ENCODE results near the gene TMEM143.

Gene TMEM143

DNA sequence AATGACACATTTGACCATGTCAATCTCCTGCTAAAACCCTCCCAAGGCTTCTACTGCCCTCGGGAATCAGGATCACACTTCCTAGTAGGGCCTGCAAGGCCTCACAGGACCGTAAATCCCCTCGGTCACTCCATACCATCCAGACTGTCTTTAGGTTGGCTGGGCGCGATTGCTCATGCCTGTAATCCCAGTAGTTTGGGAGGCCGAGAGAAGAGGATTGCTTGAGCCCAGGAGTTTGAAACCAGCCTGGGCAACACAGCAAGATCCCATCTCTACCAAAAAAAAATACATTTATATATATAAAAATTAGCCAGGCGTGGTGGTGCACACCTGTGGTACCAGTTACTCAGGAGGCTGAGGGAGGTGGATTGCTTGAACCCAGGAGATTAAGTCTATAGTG is 15.0 kb downstream of the TMEM143 start:
- TF ChIP-seq, protein P1, sequence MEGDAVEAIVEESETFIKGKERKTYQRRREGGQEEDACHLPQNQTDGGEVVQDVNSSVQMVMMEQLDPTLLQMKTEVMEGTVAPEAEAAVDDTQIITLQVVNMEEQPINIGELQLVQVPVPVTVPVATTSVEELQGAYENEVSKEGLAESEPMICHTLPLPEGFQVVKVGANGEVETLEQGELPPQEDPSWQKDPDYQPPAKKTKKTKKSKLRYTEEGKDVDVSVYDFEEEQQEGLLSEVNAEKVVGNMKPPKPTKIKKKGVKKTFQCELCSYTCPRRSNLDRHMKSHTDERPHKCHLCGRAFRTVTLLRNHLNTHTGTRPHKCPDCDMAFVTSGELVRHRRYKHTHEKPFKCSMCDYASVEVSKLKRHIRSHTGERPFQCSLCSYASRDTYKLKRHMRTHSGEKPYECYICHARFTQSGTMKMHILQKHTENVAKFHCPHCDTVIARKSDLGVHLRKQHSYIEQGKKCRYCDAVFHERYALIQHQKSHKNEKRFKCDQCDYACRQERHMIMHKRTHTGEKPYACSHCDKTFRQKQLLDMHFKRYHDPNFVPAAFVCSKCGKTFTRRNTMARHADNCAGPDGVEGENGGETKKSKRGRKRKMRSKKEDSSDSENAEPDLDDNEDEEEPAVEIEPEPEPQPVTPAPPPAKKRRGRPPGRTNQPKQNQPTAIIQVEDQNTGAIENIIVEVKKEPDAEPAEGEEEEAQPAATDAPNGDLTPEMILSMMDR (IDR thresholded peaks at IDR 0.05; ENCODE audit: extremely low read depth, insufficient read depth, missing control alignments) = no peak
- in situ Hi-C loops (cut with MboI; ENCODE audit: low pct_unique_long_range_greater_than_20kb, low sequenced_read_pairs, unreplicated experiment) = no loop called here
- DNase-seq (ENCODE audit: low spot score) = no peak

DNA sequence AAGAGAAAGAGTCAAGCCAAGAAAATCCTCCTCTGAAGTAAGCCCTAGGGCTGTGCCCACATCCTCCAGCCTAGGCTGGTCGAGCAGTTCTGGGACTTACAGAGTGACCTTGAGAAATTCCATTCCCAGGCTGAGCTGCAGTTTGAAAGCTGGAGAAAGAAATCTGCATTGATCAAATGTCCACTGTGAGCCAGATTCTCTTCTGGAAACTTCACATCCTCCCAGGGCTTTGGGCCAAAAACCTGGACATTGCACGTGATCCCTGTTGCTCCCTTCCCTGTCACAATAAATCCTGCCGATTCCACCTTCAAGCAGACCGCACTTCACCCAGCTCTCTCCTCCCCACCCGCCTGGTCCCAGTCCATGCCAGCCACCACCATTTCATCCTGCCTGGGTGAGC is 15.7 kb downstream of the TMEM143 start:
- TF ChIP-seq, protein P1 (IDR thresholded peaks at IDR 0.05; ENCODE audit: extremely low read depth, insufficient read depth, missing control alignments) = no peak
- no peak for DNase-seq (ENCODE audit: low spot score)
- in situ Hi-C loops (cut with MboI; ENCODE audit: low pct_unique_long_range_greater_than_20kb, low sequenced_read_pairs, unreplicated experiment) = no loop called here

DNA sequence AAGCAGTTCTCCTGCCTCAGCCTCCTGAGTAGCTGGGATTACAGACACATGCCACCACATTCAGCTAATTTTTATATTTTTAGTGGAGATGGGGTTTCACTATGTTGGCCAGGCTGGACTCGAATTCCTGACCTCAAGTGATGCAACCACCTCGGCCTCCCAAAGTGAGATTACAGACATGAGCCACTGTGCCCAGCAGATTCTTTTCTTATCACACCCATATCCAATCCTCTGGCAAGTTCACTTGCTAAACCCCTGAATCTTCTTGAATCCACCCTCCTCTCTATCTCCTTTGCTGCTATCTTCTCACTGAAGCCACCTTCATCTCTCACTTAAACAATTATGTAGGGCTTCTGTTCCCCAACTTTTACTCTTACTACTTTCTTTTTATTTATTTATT is 17.5 kb downstream of the TMEM143 start:
- no peak for DNase-seq (ENCODE audit: low spot score)
- in situ Hi-C loops (cut with MboI; ENCODE audit: low pct_unique_long_range_greater_than_20kb, low sequenced_read_pairs, unreplicated experiment) = no loop called here
- TF ChIP-seq, protein P1 (IDR thresholded peaks at IDR 0.05; ENCODE audit: extremely low read depth, insufficient read depth, missing control alignments) = no peak

DNA sequence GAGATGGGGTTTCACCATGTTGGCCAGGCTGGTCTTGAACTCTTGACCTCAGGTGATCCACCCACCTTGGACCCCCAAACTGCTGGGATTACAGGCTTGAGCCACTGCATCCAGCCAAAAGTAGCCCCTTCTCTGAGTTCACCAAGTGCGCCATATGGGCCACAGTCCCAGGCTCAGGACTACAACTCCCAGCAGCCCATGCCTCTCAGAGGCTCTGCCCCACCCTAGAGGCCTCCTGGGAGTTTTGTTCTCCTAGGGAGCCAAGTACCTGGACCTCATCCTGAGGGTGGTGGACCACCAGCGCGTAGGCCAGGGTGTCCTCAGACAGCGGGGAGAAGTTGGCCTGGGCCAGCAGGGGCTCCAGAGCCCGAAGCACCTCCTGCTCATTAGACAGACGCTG is 18.8 kb downstream of the TMEM143 start:
- TF ChIP-seq, protein P1 (IDR thresholded peaks at IDR 0.05; ENCODE audit: extremely low read depth, insufficient read depth, missing control alignments) = no peak
- in situ Hi-C loops (cut with MboI; ENCODE audit: low pct_unique_long_range_greater_than_20kb, low sequenced_read_pairs, unreplicated experiment) = no loop called here
- DNase-seq (ENCODE audit: low spot score) = no peak

DNA sequence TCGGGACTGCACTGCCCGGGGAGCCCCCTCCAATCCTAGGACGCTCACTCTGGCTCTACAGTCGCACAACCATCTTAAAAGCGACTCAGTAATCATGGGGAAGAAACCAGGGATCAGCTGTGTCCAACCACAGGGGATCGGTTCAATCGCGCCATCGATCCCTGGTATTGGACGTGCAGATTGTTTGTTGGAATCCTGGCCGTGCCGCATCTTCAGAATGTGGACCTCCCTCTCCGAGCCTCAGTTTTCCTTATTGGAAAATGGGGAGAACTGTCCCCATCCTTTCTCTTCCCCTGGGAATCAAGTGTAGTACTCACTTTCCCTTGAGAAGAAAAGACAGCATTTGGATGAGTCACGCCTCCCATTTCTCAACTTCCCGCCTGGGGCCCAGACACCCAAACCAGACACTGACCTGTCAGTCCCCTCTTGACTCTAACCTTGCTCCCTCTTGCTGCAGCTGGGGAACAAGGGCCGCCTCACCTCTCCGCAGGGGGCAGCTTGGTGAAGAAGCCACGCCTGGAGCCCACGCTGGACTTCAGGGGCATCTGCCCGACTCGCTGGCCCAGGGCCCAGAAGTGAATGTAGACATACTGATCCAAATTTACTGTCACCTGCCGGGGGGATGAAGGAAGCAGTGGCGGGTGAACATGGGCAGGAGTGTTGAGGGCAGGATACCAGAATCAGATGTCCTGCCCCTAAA is 20.7 kb downstream of the TMEM143 start:
- no peak for DNase-seq (ENCODE audit: low spot score)
- TF ChIP-seq, protein P1 (IDR thresholded peaks at IDR 0.05; ENCODE audit: extremely low read depth, insufficient read depth, missing control alignments) = no peak
- in situ Hi-C loops (cut with MboI; ENCODE audit: low pct_unique_long_range_greater_than_20kb, low sequenced_read_pairs, unreplicated experiment) = no loop called here

DNA sequence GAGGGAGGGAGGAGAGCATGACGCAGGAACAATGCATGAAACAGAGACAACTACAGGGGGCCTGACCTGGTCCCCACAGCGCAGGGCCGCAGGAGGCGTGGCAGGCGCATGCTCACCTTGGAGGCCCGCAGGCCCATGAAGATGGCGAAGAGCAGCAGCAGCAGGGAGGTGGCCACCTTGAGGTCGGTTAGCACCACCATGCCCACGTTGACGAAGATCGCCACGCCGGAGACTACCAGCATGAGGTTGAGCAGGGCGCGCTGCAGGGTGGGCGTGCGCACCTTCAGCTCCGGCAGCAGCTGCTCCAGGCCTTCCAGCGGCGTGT is 21.4 kb downstream of the TMEM143 start:
- no peak for DNase-seq (ENCODE audit: low spot score)
- TF ChIP-seq, protein P1 (IDR thresholded peaks at IDR 0.05; ENCODE audit: extremely low read depth, insufficient read depth, missing control alignments) = no peak
- in situ Hi-C loops (cut with MboI; ENCODE audit: low pct_unique_long_range_greater_than_20kb, low sequenced_read_pairs, unreplicated experiment) = no loop called here
